Fibroblast of villous mesenchyme (primary cell): ENCODE measurements around the gene ERICH6. TPM values are rescaled to one million over a fixed set of nuclear protein-coding genes. Genes with fewer than 3 reads are reported as not detected.

Source experiments
- DNase-seq: peaks from one replicate; pipeline ENCODE4 v3.0.0-alpha.2; 2010; ENCODE audit warnings: low read depth
- H3K4me3 ChIP-seq: 2 replicates; pipeline ENCODE4 v1.5.1; 2011; ENCODE audit warnings: low read depth, mild to moderate bottlenecking, low read length
- total RNA-seq: library from RNA; depleted of rRNA; stranded (reverse); fragments of >200 nt; gene quantifications from 2 replicates; pipeline ENCODE4 v1.2.3, GENCODE V29; 2012
- TF ChIP-seq, protein P1 (sequence below): IDR thresholded peaks from 2 replicates; pipeline ENCODE4 v1.5.1; 2012; ENCODE audit warnings: low read depth, mild to moderate bottlenecking, low read length; ENCODE audit not compliant: insufficient read depth

Gene ERICH6
- total RNA-seq, 1 donor, result 0.43 TPM

DNA sequence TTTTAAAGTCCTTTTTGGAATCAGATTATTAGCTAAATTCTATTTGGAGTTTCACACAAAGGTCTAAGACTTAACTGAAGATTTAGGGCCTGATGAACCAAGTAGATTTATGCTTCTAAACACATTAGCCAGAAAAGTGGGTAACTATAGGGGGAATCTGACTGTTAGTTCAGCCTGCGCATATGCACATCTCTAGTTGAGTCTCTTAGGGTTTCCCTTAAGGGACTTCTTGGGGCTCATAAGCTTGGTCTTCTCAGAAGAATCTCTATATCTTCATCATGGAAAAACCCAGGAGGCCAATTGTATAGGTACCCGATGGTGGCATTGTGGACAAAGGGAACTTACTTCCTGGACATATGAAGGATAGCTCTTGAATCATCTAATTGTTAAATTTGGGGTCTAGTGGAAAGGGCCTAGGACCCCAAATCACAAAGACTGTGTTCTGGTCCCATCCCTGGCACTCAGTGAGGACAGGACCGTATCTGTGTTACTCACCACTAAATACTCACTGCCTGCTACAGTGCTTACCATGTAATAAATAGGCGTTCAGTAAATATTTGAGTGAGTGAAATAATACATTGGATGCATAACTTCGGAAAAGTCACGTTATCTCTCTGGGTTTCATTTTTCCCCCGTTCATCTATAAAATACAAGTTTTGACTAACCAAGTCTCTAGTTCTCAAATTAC, 83.6 kb downstream of the ERICH6 start:
- TF ChIP-seq, protein P1, sequence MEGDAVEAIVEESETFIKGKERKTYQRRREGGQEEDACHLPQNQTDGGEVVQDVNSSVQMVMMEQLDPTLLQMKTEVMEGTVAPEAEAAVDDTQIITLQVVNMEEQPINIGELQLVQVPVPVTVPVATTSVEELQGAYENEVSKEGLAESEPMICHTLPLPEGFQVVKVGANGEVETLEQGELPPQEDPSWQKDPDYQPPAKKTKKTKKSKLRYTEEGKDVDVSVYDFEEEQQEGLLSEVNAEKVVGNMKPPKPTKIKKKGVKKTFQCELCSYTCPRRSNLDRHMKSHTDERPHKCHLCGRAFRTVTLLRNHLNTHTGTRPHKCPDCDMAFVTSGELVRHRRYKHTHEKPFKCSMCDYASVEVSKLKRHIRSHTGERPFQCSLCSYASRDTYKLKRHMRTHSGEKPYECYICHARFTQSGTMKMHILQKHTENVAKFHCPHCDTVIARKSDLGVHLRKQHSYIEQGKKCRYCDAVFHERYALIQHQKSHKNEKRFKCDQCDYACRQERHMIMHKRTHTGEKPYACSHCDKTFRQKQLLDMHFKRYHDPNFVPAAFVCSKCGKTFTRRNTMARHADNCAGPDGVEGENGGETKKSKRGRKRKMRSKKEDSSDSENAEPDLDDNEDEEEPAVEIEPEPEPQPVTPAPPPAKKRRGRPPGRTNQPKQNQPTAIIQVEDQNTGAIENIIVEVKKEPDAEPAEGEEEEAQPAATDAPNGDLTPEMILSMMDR, result no peak
- DNase-seq, result no peak
- no peak overlapping the region for H3K4me3 ChIP-seq

DNA sequence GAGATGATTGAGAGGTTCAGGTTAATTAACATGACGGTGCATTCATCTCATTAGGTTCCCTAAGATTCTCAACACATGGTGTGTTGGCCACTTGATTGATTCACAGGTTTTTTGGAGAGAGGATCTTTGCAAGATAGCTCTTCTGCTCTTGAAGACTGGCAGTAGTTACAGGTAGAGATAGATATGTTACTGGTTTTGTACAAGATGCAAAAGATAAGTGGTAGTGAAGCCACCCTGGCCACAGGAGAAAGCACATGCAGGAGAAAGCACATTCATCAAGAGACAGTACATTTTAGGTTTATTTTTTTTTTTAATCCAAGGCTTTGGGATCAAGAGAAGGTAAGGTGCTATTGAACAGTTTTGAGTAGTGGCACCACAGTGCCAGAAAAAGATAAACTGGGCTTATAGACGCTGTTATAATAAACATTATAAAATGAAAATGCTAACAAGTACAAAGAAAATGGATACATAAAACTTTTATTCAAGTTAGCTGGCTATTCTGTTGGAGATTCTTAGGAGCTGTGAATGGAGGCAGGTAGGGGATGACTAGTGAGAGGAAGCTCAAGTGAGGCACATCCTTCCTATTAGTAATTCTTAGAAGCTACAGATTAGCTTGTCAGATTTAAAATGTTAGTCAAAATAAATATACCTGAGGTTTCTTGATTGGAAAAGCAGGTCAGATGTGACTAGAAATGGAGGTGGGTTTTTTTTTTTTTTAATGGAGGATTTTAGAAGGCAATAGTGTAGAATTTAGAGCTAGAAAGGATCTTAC, 89.8 kb downstream of the ERICH6 start:
- TF ChIP-seq, protein P1, result no peak
- DNase-seq, result no peak
- H3K4me3 ChIP-seq, result no peak overlapping the region

DNA sequence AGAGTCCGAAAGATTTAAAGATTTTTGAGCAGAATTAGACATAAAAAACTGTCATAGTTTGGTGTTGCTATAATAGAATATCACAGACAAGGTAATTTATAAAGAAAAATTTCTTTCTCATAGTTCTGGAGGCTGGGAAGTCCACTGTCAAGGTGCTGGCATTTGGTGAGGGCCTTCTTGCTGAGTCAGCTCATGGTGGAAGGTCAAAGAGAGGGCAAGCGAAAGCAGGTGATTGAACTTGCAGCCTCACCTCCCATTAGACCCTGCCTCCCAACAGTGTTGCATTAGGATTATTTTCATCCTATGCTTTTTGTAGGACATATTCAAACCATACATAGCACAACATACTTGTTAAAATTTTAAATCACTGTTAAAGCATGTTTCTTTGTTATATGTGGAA, 90.7 kb downstream of the ERICH6 start:
- TF ChIP-seq, protein P1, result no peak
- DNase-seq, result no peak
- no peak overlapping the region for H3K4me3 ChIP-seq

DNA sequence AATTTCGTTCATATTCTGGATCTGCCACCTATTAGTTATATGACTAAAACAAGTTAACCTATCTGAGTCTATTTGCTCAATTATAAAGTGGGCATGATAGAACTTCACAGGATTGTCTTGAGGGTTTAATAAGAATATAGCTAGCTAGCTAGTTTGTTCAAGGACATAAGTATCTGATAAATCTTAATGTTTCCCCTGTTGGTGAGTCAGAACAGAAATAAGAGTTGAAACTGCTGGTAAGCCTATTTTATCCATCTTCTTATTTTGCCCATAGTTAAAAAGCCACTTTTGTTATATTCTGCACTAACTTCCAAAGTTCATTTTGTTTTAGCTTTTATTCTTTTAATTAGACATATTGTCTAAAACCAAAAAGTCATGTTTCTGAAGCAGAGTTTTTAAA, 91.2 kb downstream of the ERICH6 start:
- DNase-seq, result no peak
- no peak overlapping the region for H3K4me3 ChIP-seq
- TF ChIP-seq, protein P1, result no peak

DNA sequence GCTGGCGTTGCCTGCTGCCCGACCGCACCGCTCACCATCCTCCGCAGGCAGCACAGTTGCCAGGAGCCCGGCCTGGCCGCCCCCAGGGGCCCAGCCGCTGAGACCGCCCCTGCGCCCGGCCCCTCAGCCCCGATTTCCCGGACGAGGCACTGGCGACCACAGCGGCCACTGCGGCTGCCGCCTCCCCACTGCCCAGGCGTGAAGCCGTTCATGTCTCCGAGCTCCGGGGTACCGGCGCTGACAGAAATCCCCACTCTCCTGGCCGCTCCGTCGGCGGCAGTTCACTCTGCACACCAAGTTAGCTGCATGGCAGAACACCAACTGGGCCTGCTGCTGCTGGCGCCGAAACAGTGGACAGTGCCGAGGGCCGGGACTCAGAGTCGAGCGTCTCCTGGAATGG, 92.1 kb downstream of the ERICH6 start:
- TF ChIP-seq, protein P1, result no peak
- H3K4me3 ChIP-seq, result no peak overlapping the region
- DNase-seq, result no peak

DNA sequence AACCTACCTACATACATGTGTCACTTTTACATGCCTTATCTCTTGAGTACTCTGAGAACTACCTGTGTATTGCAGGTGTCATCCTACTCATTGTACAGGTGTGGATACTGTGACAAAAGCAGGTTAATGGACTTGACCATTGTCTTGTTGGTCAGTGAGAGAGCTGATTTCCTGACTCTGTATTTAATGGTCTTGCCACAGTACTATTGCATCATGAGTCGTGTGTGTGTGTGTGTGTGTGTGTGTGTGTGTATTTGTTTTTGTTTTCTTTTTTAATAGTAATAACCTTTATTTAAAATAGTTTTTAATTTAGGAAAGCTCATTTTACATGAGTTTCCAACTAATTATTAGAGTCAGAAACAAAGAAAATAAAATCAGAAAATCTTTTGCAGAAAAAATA, 92.9 kb downstream of the ERICH6 start:
- no peak overlapping the region for H3K4me3 ChIP-seq
- DNase-seq, result peak; percentile 48
- TF ChIP-seq, protein P1, result no peak
